HS-27A (cell line): ENCODE data around the gene SOS1.
"Not testable (repeated sequence)": the region's sequence is repeated elsewhere in the genome, so short reads cannot be mapped to it uniquely, and the experiment has no call there.

Experiments used
- DNase-seq: peaks from one replicate; pipeline ENCODE4 v3.0.0-alpha.2; 2012; ENCODE audit warnings: low read depth, missing footprints

Gene SOS1

DNA sequence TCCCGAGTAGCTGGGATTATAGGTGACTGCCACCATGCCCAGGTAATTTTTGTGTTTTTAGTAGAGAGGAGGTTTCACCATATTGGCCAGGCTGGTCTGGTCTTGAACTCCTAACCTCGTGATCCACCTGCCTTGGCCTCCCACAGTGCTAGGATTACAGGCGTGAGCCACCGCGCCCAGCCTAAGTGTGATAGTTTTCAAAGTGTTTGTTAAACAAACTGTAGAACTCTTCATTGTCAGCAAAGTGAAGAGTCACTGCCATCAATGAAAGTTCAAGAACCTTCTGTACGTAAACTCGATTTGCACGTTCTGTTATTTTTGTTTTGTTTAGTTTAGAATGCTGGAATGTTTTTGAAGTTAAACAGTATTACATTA lies 18.0 kb upstream of the SOS1 start:
- DNase-seq = no peak

- DNase-seq = not testable (repeated sequence)
Measured at GRCh38 chr2:39138187-39138836, 17.5 kb upstream of the SOS1 start.

- no peak for DNase-seq
Measured at GRCh38 chr2:39136799-39137198, 15.9 kb upstream of the SOS1 start.

DNA sequence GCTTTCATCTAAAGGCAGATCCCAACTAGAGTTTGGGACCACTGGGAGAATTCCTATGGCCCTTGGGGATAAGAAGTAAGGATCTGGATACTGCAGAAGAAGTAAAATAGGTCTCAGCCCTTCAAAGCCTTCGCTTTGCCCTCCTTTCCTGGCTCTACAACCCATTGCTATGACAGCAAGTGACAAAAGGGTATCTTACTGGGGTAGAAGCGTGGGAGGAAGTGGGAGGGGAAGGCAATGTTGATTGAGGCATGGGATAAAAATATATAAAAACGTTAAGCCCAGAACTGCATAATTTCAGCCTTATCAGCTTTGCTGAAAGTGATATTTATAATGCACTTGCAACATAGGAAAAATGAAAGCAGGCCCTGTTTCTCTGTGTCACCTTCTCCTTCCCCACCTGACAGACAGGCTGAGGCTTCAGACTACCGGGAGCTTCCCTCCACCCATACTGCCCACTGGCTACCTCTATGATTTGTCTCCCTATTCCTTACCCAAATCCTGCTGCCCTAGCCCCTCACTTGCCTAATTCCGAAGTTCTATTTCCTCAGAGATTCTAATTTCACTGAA lies 14.9 kb upstream of the SOS1 start:
- DNase-seq = no peak

GRCh38 chr2:39133215-39133851 lies 12.5 kb upstream of the SOS1 start:
- no peak for DNase-seq

GRCh38 chr2:39128919-39129391 lies 8.1 kb upstream of the SOS1 start:
- no peak for DNase-seq

DNA sequence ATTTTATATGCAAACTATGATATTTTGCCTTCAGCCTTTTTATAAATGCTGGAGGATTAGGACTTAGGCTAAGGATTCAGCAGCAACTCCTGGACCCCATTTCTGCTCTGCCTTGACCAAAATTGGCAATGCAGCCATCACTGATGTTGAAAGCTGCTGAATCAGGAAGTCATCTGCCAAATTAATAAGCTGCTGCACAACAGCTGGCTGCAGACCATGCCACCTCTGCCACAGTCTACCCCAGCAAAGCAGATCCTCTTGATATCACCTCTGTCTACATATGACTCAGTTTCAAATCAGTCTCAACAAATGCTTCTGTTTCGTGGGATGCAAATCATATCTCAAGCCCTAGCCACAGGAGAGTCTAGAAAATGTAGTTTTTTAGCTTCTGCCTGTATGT lies 7.1 kb upstream of the SOS1 start:
- no peak for DNase-seq

GRCh38 chr2:39124746-39125057 lies 3.9 kb upstream of the SOS1 start:
- no peak for DNase-seq

DNA sequence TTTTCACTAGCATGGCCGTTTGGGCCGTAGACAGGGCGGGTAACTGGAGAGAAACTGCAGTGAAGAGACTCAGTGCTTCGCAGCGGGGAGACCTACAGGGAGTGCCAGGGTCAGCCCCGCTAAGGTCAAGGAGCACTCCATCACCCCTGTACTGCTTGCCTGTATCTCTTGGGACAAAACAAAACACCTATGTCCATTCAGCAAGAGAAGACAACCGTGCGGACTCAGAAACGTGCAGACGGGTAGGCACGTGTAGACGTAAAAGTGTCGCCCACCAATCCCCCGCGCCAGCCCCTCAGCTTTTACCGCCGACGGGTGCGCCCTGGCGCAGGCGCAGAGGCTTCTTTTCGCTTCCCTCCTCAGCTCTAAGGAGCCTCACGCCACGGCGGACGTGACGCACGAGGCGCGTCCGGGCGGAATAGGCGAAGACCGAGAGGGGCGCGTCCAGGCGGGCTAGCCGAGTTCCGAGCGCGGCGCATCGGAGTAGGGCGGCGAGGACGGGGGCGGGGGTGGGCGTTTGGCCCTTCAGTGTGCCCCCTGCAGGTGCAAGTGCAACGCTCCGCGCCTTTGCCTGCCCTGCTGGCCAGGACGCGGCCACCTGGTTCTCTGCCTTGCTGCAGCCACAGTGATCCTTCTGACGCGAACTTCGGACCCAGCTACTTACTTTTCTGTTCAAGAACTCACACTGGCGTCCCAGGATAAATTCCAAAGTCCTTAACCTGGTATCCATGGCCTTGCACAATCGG lies 3.3 kb upstream of the SOS1 start:
- peak; percentile 81 for DNase-seq

- DNase-seq = no peak
Measured at GRCh38 chr2:39123436-39123999, 2.7 kb upstream of the SOS1 start.

- DNase-seq = no peak
Measured at GRCh38 chr2:39121523-39122063, 742 bp upstream of the SOS1 start.

DNA sequence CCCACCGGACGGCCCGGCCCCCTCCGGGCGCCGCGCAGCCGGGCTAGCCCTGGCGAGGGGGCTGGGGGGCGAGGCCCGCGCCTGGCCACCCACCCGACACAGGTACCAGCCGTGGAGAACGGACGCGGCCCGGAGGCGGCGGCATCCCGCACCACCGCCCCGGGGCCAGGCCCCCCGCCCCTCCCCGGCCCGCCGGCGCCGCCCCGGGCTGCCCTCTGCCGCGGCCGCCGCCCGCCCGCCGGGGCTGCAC lies 405 bp downstream of the SOS1 start:
- no peak for DNase-seq

- DNase-seq = no peak
Measured at GRCh38 chr2:39119732-39120520, 925 bp downstream of the SOS1 start.

GRCh38 chr2:39118786-39119499 lies 1.9 kb downstream of the SOS1 start:
- no peak for DNase-seq

DNA sequence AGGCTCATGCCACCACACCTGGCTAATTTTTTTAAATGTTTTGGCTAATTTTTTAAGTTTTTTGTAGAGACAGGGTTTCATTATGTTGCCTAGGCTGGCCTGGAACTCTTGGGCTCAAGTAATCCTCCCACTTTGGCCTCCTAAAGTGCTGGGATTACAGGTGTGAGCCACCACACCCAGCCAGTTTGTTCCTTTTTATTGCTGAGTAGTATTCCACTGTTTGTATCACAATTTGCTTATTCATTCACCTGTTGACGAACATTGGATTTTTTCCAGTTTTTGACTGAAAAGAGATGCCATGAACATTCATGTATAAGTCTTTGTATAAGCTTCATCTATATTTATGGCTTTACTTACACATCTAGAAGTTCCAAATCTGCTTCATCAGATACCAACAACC lies 5.3 kb downstream of the SOS1 start:
- no peak for DNase-seq

DNA sequence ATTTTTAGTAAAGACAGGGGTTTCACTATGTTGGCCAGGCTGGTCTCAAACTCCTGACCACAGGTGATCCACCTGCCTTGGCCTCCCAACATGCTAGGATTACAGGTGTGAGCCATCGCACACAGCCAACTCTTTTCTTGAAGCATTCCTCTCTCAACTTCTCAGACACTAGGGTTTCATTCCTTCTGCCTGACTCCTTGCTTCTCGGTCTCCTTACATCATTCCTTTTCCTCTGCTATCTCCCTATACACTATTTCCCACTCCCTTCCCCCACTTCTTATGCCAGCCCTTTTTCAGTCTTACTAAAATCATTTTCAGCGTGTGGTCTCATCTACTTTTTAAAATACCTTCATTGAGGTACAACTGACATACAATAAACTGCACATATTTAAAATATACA lies 6.1 kb downstream of the SOS1 start:
- DNase-seq = no peak

GRCh38 chr2:39109537-39109936 lies 11.3 kb downstream of the SOS1 start:
- no peak for DNase-seq

DNA sequence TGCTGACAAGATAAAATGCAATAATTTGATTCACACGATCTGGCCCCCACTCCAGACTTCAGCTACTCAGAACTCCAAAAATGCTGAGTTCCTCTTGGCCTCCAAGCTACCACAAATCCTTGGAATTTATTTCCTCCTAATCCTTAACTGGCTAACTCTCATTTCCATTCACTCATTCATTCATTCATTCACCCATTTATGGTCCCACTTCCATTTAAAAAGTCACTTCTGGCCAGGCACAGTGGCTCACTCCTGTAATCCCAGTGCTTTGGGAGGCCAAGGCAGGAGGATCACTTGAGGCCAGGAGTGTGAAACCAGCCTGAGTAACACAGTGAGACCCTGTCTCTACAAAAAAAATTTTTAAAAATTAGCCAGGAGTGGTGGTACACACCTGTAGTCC lies 12.5 kb downstream of the SOS1 start:
- no peak for DNase-seq

GRCh38 chr2:39107724-39108273 lies 13.1 kb downstream of the SOS1 start:
- no peak for DNase-seq

DNA sequence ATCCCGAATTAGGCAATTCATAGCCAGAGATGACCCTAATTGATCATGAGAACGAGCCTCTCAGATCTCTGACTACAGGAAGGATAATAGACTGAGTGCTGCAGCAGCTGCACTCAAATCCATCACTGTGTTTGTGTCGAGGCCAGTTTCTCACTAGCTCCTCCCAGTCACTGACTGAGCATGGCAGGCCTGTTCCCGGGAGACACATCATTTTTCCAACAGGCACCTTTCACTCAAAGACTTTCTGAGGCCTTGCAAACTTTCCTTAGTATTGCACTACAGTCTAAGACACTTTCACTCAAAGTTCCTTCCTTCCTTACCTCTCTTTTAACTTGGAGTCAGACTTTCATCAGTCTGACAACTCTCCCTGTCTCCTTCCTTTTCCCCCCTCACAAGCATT lies 13.7 kb downstream of the SOS1 start:
- DNase-seq = no peak
